Stomach (tissue), 4 donors: ENCODE results near the gene ZNF507.

Experiments
- EP300 ChIP-seq: sonication (generic); formaldehyde crosslinking; IDR thresholded peaks from one replicate; pipeline ENCODE4 v1.6.1; 2017; ENCODE audit warnings: antibody characterized with exemption
- POLR2A ChIP-seq, 4 donors: fragments of 450-650 bp; IDR thresholded peaks; one replicate each; pipeline ENCODE4 v1.6.1; 2016; ENCODE audit warnings: antibody characterized with exemption in 4 of 4, control low read depth in 2 of 4, mild to moderate bottlenecking in 1 of 4, moderate library complexity in 1 of 4
- POLR2AphosphoS5 ChIP-seq, 3 donors: sonication (generic); formaldehyde crosslinking; IDR thresholded peaks; one replicate each; pipeline ENCODE4 v1.6.1; 2016; ENCODE audit warnings: antibody characterized with exemption in 3 of 3
- TF ChIP-seq, protein P1 (sequence below), 7 experiments: fragments of 450-650 bp in 4 of 7; fragments of 200-600 bp in 3 of 7; sonication (generic) in 3 of 7; IDR thresholded peaks; one replicate each; pipeline ENCODE4 v1.5.1; 2016 to 2019; ENCODE audit warnings: antibody characterized with exemption in 7 of 7, control low read depth in 2 of 7, mild to moderate bottlenecking in 1 of 7

GRCh38 chr19:32407004-32407992 is 61.9 kb downstream of the ZNF507 start:
- TF ChIP-seq, protein P1, sequence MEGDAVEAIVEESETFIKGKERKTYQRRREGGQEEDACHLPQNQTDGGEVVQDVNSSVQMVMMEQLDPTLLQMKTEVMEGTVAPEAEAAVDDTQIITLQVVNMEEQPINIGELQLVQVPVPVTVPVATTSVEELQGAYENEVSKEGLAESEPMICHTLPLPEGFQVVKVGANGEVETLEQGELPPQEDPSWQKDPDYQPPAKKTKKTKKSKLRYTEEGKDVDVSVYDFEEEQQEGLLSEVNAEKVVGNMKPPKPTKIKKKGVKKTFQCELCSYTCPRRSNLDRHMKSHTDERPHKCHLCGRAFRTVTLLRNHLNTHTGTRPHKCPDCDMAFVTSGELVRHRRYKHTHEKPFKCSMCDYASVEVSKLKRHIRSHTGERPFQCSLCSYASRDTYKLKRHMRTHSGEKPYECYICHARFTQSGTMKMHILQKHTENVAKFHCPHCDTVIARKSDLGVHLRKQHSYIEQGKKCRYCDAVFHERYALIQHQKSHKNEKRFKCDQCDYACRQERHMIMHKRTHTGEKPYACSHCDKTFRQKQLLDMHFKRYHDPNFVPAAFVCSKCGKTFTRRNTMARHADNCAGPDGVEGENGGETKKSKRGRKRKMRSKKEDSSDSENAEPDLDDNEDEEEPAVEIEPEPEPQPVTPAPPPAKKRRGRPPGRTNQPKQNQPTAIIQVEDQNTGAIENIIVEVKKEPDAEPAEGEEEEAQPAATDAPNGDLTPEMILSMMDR (IDR thresholded peaks at IDR 0.05) = no peak
- TF ChIP-seq POLR2AphosphoS5 (IDR thresholded peaks at IDR 0.05) (peak in 2 of 3 donors; percentile 41 to 62), POLR2A (IDR thresholded peaks at IDR 0.05) (no peak), EP300 (no peak)
